K562 (cell line): ENCODE results near the gene ELMO3. TPM values are rescaled to one million over a fixed set of nuclear protein-coding genes. Genes with fewer than 3 reads are reported as not detected.

Experiments
- E2F4 ChIP-seq: sonication (generic); formaldehyde crosslinking; IDR thresholded peaks from 2 replicates; pipeline ENCODE4 v1.8.0; 2022; ENCODE audit warnings: mild to moderate bottlenecking, low read depth, missing genetic modification reagents
- PRDM10 ChIP-seq: fragments of 450-650 bp; IDR thresholded peaks from 2 replicates; pipeline ENCODE4 v1.6.1; 2018; ENCODE audit not compliant: partially characterized antibody
- ZBTB40 ChIP-seq, 2 experiments: fragments of 450-650 bp in 1 of 2; sonication (generic) in 1 of 2; formaldehyde crosslinking in 1 of 2; IDR thresholded peaks; 2 replicates each; pipeline versions ENCODE4 v1.7.1 to v1.9.0; 2016 to 2022; ENCODE audit warnings: inconsistent platforms in 1 of 2, mild to moderate bottlenecking in 1 of 2, missing genetic modification reagents in 1 of 2
- polyA plus RNA-seq, 8 experiments: library from polyadenylated mRNA; depleted of rRNA in 4 of 8; stranded (reverse) in 5 of 8; unstranded in 3 of 8; fragments of >200 nt; fragmentation: Nextera tagmentation in 2 of 8; fragmentation: Illumina TruSeq in 1 of 8; extraction: Ambion mirVana in 2 of 8; extraction: Trizol in 1 of 8; gene quantifications; 2 replicates each; pipeline versions ENCODE4 v1.2.1 to v1.2.3, GENCODE V29; 2011 to 2014; ENCODE audit warnings: inconsistent platforms in 1 of 8, missing spikeins in 1 of 8
- total RNA-seq, 7 experiments: library from RNA; depleted of rRNA in 6 of 7; stranded (reverse); fragments of >200 nt in 6 of 7; fragmentation: Illumina TruSeq in 2 of 7; extraction: Trizol in 2 of 7; gene quantifications; 2 replicates each; pipeline versions ENCODE4 v1.2.1 to v1.2.3, GENCODE V29; 2011 to 2021; ENCODE audit warnings: low replicate concordance in 1 of 7

ELMO3 gene
- total and polyA plus RNA-seq, 9 of the 15 experiments (the other 6 are each of a cell fraction or from before 2014, with no cell fraction given): 0.04 to 5.1 (median 1.5) TPM

DNA sequence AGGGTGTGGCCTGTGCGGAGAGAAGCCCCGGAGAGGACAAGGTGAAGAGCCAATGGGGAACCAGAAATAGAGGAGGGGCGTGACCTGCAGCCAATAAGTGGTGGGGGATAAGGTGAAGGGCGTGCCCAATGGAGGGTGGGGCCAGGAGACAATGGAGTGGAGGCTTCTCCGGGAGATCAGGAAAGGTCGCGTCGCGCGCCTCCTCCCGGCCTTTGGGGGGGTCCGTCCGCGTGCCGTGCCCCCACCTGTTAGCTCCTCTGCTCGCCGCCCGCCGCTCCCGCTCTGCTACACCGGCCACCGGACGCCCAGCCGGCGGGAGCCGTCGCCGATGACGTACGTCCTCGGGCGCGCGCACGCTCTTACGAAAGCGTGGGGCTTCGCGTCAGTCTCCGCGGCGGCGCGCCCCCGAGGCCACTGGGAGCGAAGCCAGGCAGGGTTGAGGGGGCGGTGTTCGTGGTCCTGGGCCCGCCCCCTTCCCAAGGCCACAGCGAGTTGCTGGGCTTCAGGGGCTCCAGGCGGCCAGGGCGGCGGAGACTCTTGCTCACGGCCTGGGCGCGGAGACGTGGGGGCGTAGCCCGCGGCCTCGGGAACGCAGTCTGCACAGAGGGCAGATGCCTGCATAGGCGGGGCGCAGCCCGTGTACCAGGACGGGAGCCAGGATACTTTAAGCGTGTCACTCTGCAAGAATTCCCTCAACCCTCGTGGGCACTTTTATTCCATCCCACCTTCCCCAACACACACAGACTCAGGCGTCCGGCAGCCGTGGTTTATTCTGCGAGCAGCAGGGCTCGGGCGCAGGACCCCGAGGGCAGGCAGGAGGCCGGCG lies 15.1 kb upstream of the ELMO3 start, which contains the start of gene MATCAP1 (continued):
- TF ChIP-seq ZBTB40 (IDR thresholded peaks at IDR 0.05) (0 out of 2 replicates have a peak, but pooled peaks have one; percentile 20), ZBTB40 (CRISPR knock-in tag; IDR thresholded peaks at IDR 0.05) (no peak), PRDM10 (peak; percentile 13), E2F4 (CRISPR knock-in tag) (0 out of 2 replicates have a peak, but pooled peaks have one; percentile 44)
